ENCODE results near the gene USP1. TPM values are rescaled to one million over a fixed set of nuclear protein-coding genes. Genes with fewer than 3 reads are reported as not detected.

USP1 gene
- total RNA-seq, 4 donors from 2014 or later, result 16.9 to 93.5 (median 41.5) TPM

DNA sequence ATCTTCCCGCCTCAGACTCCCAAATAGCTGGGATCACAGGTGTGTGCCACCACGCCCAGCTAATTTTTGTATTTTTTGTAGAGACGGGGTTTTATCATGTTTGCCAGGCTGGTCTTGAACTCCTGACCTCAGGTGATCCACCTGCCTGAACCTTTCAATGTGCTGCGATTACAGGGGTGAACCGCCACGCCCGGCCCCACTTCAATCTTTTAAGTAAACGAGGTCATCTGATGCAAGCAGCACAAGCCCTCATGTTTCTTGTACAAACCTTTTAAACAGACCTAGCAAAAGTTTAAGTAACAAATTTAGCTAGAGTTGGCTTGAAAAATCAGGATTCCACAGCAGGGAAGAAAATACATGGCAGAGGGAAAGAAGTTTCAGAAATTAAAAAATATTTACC is 21.2 kb upstream of the USP1 start:
- Histone ChIP-seq H3K36me3 (no peaks in the 10 kb centered on the region), H3K27ac (no peak overlapping the region), H3K4me1 (no peaks in the 10 kb centered on the region), H3K4me3 (no peak overlapping the region), H3K9me3 (no peaks in the 10 kb centered on the region), H3K27me3 (no peaks in the 10 kb centered on the region)
- intact Hi-C loops (cut with DNase I; ENCODE audit: low total_unique reads), result no loop called here
- DNase-seq, result no peak
- no peak for TF ChIP-seq POLR2A (IDR thresholded peaks at IDR 0.05)
- TF ChIP-seq, protein P1, sequence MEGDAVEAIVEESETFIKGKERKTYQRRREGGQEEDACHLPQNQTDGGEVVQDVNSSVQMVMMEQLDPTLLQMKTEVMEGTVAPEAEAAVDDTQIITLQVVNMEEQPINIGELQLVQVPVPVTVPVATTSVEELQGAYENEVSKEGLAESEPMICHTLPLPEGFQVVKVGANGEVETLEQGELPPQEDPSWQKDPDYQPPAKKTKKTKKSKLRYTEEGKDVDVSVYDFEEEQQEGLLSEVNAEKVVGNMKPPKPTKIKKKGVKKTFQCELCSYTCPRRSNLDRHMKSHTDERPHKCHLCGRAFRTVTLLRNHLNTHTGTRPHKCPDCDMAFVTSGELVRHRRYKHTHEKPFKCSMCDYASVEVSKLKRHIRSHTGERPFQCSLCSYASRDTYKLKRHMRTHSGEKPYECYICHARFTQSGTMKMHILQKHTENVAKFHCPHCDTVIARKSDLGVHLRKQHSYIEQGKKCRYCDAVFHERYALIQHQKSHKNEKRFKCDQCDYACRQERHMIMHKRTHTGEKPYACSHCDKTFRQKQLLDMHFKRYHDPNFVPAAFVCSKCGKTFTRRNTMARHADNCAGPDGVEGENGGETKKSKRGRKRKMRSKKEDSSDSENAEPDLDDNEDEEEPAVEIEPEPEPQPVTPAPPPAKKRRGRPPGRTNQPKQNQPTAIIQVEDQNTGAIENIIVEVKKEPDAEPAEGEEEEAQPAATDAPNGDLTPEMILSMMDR (IDR thresholded peaks at IDR 0.05), result no peak

DNA sequence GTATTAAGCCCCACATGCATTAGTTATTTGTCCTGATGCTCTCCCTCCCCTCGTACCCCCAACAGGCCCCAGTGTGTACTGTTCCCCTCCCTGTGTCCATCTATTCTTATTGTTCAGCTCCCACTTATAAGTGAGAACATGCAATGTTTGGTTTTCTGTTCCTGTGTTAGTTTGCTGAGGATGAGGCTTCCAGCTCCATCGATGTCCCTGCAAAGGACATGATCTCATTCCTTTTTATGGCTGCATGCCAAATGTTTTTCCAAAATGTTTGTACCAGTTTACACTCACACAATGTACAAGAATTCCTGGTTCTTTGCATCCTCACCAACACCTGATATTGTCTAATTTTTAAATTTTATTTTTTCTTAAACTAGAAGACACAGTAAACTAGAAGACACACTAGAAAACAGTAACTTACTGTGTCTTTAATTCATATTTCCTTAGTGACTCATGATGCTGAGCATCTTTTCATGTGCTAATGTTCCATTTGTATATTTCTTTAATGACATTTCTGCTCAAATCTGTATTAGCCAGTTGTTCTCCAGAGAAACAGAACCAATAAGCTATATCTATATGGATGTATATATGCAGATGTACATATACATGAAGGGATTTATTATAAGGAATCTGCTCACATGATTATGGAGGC is 19.4 kb upstream of the USP1 start:
- intact Hi-C loops (cut with DNase I; ENCODE audit: low total_unique reads), result no loop called here

DNA sequence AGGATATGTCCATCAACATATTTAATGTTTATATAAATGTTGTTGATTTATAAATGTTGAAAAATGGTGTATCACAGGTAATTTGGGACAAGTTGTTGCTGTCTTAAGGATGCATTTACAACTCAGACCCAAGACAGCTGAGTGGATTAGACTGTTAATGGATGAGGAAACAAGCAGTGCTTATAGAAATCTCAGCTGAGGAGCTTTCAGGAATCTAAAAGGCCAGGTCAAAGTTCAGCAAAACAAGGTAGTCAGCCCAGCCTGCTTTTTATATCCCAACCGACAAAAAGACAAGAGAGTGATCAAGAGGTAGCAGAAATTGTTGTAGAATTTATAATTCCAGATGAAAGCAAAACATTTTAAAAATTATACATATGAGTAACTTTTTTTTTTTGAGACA is 16.6 kb upstream of the USP1 start:
- H3K27ac ChIP-seq, result no peak overlapping the region
- intact Hi-C loops (cut with DNase I; ENCODE audit: low total_unique reads), result no loop called here
- TF ChIP-seq, protein P1 (IDR thresholded peaks at IDR 0.05), result no peak
- TF ChIP-seq POLR2A (IDR thresholded peaks at IDR 0.05), result no peak

More for the DNA sequence above, 19.4 kb upstream of the USP1 start:
- TF ChIP-seq, protein P1 (IDR thresholded peaks at IDR 0.05), result no peak
- no peak for TF ChIP-seq POLR2A (IDR thresholded peaks at IDR 0.05)
- Histone ChIP-seq H3K4me1 (no peaks in the 10 kb centered on the region), H3K9me3 (no peaks in the 10 kb centered on the region), H3K27ac (no peak overlapping the region), H3K36me3 (no peaks in the 10 kb centered on the region), H3K4me3 (no peak overlapping the region), H3K27me3 (no peaks in the 10 kb centered on the region)
- DNase-seq, result no peak

DNA sequence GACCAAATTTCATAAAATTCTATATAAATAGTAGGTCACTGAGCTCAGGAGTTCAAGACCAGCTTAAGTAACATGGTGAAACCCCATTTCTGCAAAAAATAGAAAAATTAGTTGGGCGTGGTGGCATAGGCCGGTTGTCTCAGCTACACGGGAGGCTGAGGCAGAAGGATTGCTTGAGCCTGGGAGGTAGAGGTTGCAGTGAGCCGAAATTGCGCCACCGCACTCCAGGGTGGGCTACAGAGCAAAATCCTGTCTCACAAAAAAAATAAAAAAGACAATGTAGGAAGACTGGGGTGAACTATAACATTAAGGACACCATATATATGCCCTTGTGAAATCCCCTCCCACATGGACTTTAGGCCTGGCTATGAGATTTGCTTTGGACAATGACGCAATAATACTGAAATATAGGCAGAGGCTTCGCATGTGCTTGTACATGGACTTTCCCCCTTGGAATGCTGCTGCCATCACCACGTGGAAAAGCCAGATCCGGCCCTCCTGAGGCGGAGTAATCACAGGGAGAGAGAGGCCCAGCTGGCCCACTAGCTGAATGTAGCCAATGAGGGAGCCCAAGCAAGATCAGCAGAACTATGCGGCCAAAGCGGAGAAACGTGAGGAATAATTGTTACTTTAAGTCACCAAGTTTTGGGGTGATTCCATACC is 13.1 kb upstream of the USP1 start:
- no peak for DNase-seq
- Histone ChIP-seq H3K27ac (no peak overlapping the region), H3K36me3 (no peaks in the 10 kb centered on the region), H3K4me1 (no peaks in the 10 kb centered on the region), H3K4me3 (no peak overlapping the region), H3K27me3 (no peaks in the 10 kb centered on the region), H3K9me3 (no peaks in the 10 kb centered on the region)
- TF ChIP-seq POLR2A (IDR thresholded peaks at IDR 0.05), result no peak
- TF ChIP-seq, protein P1 (IDR thresholded peaks at IDR 0.05), result no peak
- intact Hi-C loops (cut with DNase I; ENCODE audit: low total_unique reads), result no loop called here

More for the DNA sequence above, 16.6 kb upstream of the USP1 start:
- no peaks in the 10 kb centered on the region for H3K27me3 ChIP-seq
- H3K4me3 ChIP-seq, result no peak overlapping the region
- H3K9me3 ChIP-seq, result no peaks in the 10 kb centered on the region
- no peaks in the 10 kb centered on the region for H3K36me3 ChIP-seq
- H3K4me1 ChIP-seq, result no peaks in the 10 kb centered on the region
- no peak for DNase-seq

DNA sequence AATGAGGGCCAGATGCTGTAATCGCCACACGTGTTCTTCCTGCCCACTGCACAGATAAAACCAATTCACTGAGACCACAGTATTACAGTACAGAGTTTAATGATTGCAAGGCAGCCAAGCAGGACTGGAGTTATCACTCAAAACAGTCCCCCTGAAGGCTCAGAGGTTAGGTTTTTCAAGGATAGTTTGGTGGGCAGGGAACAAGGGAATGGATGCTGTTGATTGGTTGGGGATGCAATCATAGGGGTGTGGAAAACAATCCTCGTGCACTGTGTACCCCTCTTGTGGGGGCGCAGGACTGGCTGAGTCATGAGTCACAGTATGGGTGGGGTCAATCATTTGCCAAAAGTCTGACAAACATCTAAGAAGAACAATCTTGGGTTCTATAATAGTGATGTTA is 12.4 kb upstream of the USP1 start:
- intact Hi-C loops (cut with DNase I; ENCODE audit: low total_unique reads), result no loop called here
- TF ChIP-seq, protein P1 (IDR thresholded peaks at IDR 0.05), result no peak
- Histone ChIP-seq H3K27me3 (no peaks in the 10 kb centered on the region), H3K4me3 (no peak overlapping the region), H3K36me3 (no peaks in the 10 kb centered on the region), H3K9me3 (no peaks in the 10 kb centered on the region), H3K4me1 (no peaks in the 10 kb centered on the region), H3K27ac (no peak overlapping the region)
- no peak for DNase-seq
